Activated naive CD8-positive, alpha-beta T cell treated with anti-CD3 and anti-CD28 coated beads, Interleukin-2, amount 10 ng/mL, durations not matched to agents 7 days and 5 days (primary cell): ENCODE data around the gene ATP5PB. TPM values are rescaled to one million over a fixed set of nuclear protein-coding genes. Genes with fewer than 3 reads are reported as not detected.
A peak's percentile ranks its signal among the peaks of the same experiment; 100 is the strongest.

Experiments
- ATAC-seq: fragments of 150-1000 bp; cut with Tn5 transposase; one replicate; pipeline ENCODE4 v1.10.0; 2021; ENCODE audit warnings: low read depth, moderate library complexity
- POLR2A ChIA-PET: fragments of 350-600 bp; sonication (Branson Sonifier 250); formaldehyde crosslinking; loops from one replicate; lab custom pipeline; 2021; ENCODE audit warnings: antibody characterized with exemption; lab: Charles Lee
- DNase-seq: peaks from one replicate; pipeline ENCODE4 v3.0.0; 2021
- H3K27ac Mint-ChIP-seq: one replicate; pipeline ENCODE4 v1.8.0; 2022; ENCODE audit warnings: mild to moderate bottlenecking, mixed read lengths
- H3K27me3 Mint-ChIP-seq: one replicate; pipeline ENCODE4 v1.8.0; 2022; ENCODE audit warnings: mild to moderate bottlenecking, moderate library complexity, mixed read lengths
- H3K36me3 Mint-ChIP-seq: one replicate; pipeline ENCODE4 v1.8.0; 2021; ENCODE audit warnings: mild to moderate bottlenecking, mixed read lengths
- H3K4me1 Mint-ChIP-seq: one replicate; pipeline ENCODE4 v1.8.0; 2021; ENCODE audit warnings: mixed read lengths
- H3K4me3 Mint-ChIP-seq: one replicate; pipeline ENCODE4 v1.8.0; 2022; ENCODE audit warnings: mild to moderate bottlenecking, moderate library complexity, mixed read lengths
- H3K9me3 Mint-ChIP-seq: one replicate; pipeline ENCODE4 v1.8.0; 2021; ENCODE audit warnings: mixed read lengths
- total RNA-seq, 2 experiments: library from RNA; stranded (reverse); gene quantifications; one replicate each; pipeline ENCODE4 v1.2.3, GENCODE V29; 2021

The ATP5PB gene
- total RNA-seq, 2 experiments from 2014 or later, result 259 to 260 TPM

GRCh38 chr1:111505641-111506119 is 56.4 kb downstream of the ATP5PB start:
- no peak for ATAC-seq

DNA sequence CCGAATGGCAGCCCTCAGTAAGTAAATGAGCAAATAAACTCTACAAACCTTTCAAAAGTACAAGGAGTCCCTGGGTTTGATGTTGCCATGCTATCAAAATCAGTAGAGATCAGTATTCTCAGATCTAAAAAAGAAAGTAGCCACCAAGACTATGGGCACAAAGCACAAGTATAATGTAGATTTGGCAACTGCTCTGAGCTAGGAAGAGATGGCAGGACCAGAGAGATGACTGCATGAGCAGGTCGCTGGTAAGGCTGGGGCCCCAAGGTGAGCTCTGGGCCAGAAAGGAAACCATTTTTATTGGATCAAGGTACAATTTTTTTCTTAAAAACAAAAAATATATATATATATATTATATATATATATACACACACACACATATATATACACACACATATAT is 57.3 kb downstream of the ATP5PB start:
- Mint-ChIP-seq H3K9me3 (no peaks in the 10 kb centered on the region), H3K36me3 (no peaks in the 10 kb centered on the region), H3K4me3 (no peak overlapping the region), H3K27ac (peak overlapping the region; percentile 66), H3K27me3 (no peaks in the 10 kb centered on the region), H3K4me1 (peaks cover 46% of the 10 kb centered on the region)
- ATAC-seq, result no peak
- no peak for DNase-seq
- POLR2A ChIA-PET, result interaction anchor here (0.7 to 3.9 kb wide), 8 partner anchors 10 to 249 kb away, joined by 3 to 39 read pairs (median 20); partner anchors contain the start of genes C1orf162 and DDX20

More at GRCh38 chr1:111505641-111506119, 56.4 kb downstream of the ATP5PB start:
- peak; percentile 36 for DNase-seq
- Mint-ChIP-seq H3K4me1 (peaks cover 51% of the 10 kb centered on the region), H3K4me3 (peak overlapping the region; percentile 4), H3K36me3 (no peaks in the 10 kb centered on the region), H3K27ac (peak overlapping the region; percentile 66), H3K9me3 (no peaks in the 10 kb centered on the region), H3K27me3 (no peaks in the 10 kb centered on the region)
- POLR2A ChIA-PET, result interaction anchor here (1.7 to 3.9 kb wide), 4 partner anchors 11 to 250 kb away, joined by 4 to 30 read pairs (median 18); partner anchors contain the start of genes DDX20 and RAP1A

DNA sequence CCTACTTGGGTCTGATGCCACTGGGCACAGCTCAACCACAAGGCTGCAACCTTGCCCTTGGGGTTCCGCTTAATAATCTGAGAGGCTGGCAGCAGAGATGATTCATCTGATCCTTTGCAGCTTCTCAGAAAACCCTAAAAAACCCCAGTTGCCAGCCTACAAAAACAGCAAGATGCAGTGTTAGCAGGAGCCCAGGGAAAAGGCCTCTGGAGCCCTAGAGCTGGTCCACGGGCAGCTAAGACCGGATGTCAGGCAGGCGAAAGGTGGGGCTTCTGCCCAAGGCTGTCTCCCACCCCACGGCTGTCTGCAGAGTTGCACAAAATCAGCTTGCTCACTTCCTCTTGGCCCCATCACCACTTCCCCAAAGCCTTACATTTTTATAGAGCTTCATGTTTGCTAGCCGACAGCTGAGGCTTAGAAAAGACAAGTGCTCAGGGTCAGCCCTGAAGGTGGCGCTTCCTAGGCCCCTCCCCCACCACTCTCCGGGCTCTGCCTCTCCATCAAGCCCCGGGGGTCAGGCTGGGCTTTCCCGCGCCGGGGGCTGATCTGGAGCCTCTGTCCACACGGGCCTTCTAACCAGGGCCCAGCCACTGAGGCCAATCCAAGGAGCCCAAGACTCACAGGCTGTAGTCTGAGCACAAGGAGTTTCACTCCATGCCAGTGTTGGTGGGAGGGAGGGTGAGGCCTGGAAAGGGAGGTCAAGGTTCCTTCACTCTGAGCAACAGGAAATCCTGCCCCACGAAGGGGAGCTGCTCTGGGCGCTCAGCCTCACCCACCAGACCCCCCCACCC is 58.3 kb downstream of the ATP5PB start:
- peak overlapping the region; percentile 90 for H3K27ac Mint-ChIP-seq
- POLR2A ChIA-PET, result interaction anchor here (0.5 to 3.9 kb wide), 29 partner anchors 9 to 248 kb away, joined by 3 to 39 read pairs (median 5); partner anchors contain the start of genes ATP5PB, C1orf162, DDX20 and INKA2
- no peaks in the 10 kb centered on the region for H3K9me3 Mint-ChIP-seq
- DNase-seq (peak; percentile 71), ATAC-seq (peak; percentile 76)
- peaks cover 47% of the 10 kb centered on the region for H3K4me1 Mint-ChIP-seq
- no peaks in the 10 kb centered on the region for H3K36me3 Mint-ChIP-seq
- H3K27me3 Mint-ChIP-seq, result no peaks in the 10 kb centered on the region
- peak overlapping the region; percentile 79 for H3K4me3 Mint-ChIP-seq

GRCh38 chr1:111509997-111510375 is 60.7 kb downstream of the ATP5PB start:
- H3K27me3 Mint-ChIP-seq, result no peaks in the 10 kb centered on the region
- ATAC-seq (no peak), DNase-seq (no peak)
- no peaks in the 10 kb centered on the region for H3K36me3 Mint-ChIP-seq
- peaks cover 49% of the 10 kb centered on the region for H3K4me1 Mint-ChIP-seq
- no peaks in the 10 kb centered on the region for H3K9me3 Mint-ChIP-seq
- no peak overlapping the region for H3K27ac Mint-ChIP-seq
- no peak overlapping the region for H3K4me3 Mint-ChIP-seq
- POLR2A ChIA-PET, result no interaction called here

DNA sequence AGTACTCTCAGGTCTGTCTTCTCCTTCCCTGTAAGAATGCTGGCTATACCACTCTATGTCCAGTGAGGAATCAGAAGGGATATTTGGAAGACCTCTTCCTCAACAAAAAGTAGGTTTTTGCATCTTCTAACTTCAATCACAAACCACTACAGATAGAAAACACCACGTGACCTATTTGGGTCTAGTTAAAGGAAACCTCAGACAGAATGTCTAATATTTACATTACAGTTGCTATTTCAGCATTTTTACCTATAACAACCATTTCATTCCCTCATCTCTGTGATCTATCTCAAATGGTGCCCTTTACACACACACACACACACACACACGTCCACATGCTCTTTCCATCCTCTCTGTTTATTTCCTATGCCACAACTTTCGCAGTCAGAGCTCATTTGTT is 62.1 kb downstream of the ATP5PB start:
- Mint-ChIP-seq H3K27ac (no peak overlapping the region), H3K36me3 (no peaks in the 10 kb centered on the region), H3K4me1 (peaks cover 45% of the 10 kb centered on the region), H3K9me3 (no peaks in the 10 kb centered on the region), H3K27me3 (no peaks in the 10 kb centered on the region), H3K4me3 (no peak overlapping the region)
- POLR2A ChIA-PET, result no interaction called here
- ATAC-seq (no peak), DNase-seq (no peak)

Other genes starting within 250 kb of the ATP5PB start
- 100 to 1,000 TPM; 293 to 299 TPM for gene DENND2D, start 248.8 kb upstream of the ATP5PB start, total RNA-seq
- 10 to 100 TPM; 30.5 to 33.9 TPM for gene CHI3L2, start 221.8 kb upstream of the ATP5PB start, total RNA-seq
- not detected for gene CHIA, start 158.6 kb upstream of the ATP5PB start, total RNA-seq
- gene OVGP1, start 21.7 kb upstream of the ATP5PB start, total RNA-seq, result 1 to 10 TPM; 2.3 to 3.4 TPM
- 10 to 100 TPM; 35.7 to 35.9 TPM for gene WDR77, start 208 bp upstream of the ATP5PB start, total RNA-seq
- gene C1orf162, start 24.5 kb downstream of the ATP5PB start, total RNA-seq, result 10 to 100 TPM; 31.6 to 33.6 TPM
- gene ADORA3, start 54.2 kb downstream of the ATP5PB start, total RNA-seq, result under 1 TPM in 1 of 2 experiments, not detected in 1; 0.20 TPM
- under 1 TPM in 1 of 2 experiments, not detected in 1; 0.42 TPM for gene TMIGD3, start 54.2 kb downstream of the ATP5PB start, total RNA-seq
- gene RAP1A, start 170.3 kb downstream of the ATP5PB start, total RNA-seq, result 100 to 1,000 TPM; 134 to 139 TPM